Body of pancreas (tissue), 4 donors: ENCODE measurements around the gene INHA.

ENCODE experiments used
- POLR2A ChIP-seq, 3 donors: fragments of 450-650 bp; IDR thresholded peaks; one replicate each; pipeline ENCODE4 v1.6.1; 2016; ENCODE audit warnings: antibody characterized with exemption in 3 of 3, mild to moderate bottlenecking in 2 of 3
- TF ChIP-seq, protein P1 (sequence below), 7 experiments: fragments of 450-650 bp in 4 of 7; fragments of 200-600 bp in 3 of 7; sonication (generic) in 3 of 7; IDR thresholded peaks; one replicate each; pipeline ENCODE4 v1.5.1; 2016 to 2019; ENCODE audit warnings: antibody characterized with exemption in 7 of 7

- TF ChIP-seq POLR2A (IDR thresholded peaks at IDR 0.05): no peak
- TF ChIP-seq, protein P1, sequence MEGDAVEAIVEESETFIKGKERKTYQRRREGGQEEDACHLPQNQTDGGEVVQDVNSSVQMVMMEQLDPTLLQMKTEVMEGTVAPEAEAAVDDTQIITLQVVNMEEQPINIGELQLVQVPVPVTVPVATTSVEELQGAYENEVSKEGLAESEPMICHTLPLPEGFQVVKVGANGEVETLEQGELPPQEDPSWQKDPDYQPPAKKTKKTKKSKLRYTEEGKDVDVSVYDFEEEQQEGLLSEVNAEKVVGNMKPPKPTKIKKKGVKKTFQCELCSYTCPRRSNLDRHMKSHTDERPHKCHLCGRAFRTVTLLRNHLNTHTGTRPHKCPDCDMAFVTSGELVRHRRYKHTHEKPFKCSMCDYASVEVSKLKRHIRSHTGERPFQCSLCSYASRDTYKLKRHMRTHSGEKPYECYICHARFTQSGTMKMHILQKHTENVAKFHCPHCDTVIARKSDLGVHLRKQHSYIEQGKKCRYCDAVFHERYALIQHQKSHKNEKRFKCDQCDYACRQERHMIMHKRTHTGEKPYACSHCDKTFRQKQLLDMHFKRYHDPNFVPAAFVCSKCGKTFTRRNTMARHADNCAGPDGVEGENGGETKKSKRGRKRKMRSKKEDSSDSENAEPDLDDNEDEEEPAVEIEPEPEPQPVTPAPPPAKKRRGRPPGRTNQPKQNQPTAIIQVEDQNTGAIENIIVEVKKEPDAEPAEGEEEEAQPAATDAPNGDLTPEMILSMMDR (IDR thresholded peaks at IDR 0.05): no peak
Observed at GRCh38 chr2:219592736-219593135, 20.6 kb downstream of the INHA start.
